NK-92 (cell line): ENCODE data around the gene TH.
"Not testable (repeated sequence)": the region's sequence is repeated elsewhere in the genome, so short reads cannot be mapped to it uniquely, and the experiment has no call there.

ENCODE experiments used
- DNase-seq: peaks from one replicate; lab custom pipeline; 2025; ENCODE audit not compliant: unreplicated experiment; lab: John Stamatoyannopoulos, UW

TH gene

GRCh38 chr11:2196970-2197770 is 25.6 kb upstream of the TH start:
- DNase-seq, result no peak

GRCh38 chr11:2195756-2196088 is 24.1 kb upstream of the TH start:
- no peak for DNase-seq

GRCh38 chr11:2194877-2195755 is 23.5 kb upstream of the TH start:
- DNase-seq, result no peak

- DNase-seq, result not testable (repeated sequence)
Measured at GRCh38 chr11:2193888-2194595, 22.4 kb upstream of the TH start.

GRCh38 chr11:2193099-2193887 is 21.7 kb upstream of the TH start:
- DNase-seq, result no peak

GRCh38 chr11:2192435-2192834 is 20.8 kb upstream of the TH start:
- no peak for DNase-seq

GRCh38 chr11:2191883-2192282 is 20.3 kb upstream of the TH start:
- no peak for DNase-seq

- DNase-seq, result no peak
Measured at GRCh38 chr11:2190657-2191471, 19.2 kb upstream of the TH start.

GRCh38 chr11:2189938-2190656 is 18.5 kb upstream of the TH start:
- no peak for DNase-seq

- no peak for DNase-seq
Measured at GRCh38 chr11:2188745-2189144, 17.1 kb upstream of the TH start.

- DNase-seq, result no peak
Measured at GRCh38 chr11:2187280-2187707, 15.7 kb upstream of the TH start.

GRCh38 chr11:2186669-2187279 is 15.2 kb upstream of the TH start:
- DNase-seq, result no peak

- no peak for DNase-seq
Measured at GRCh38 chr11:2185324-2186085, 13.9 kb upstream of the TH start.

GRCh38 chr11:2182692-2183474 is 11.3 kb upstream of the TH start:
- DNase-seq, result no peak

- no peak for DNase-seq
Measured at GRCh38 chr11:2182075-2182474, 10.5 kb upstream of the TH start.

GRCh38 chr11:2180789-2181370 is 9.3 kb upstream of the TH start:
- no peak for DNase-seq

- DNase-seq, result no peak
Measured at GRCh38 chr11:2180347-2180746, 8.7 kb upstream of the TH start.
